Lung (tissue), 12 donors: ENCODE results near the gene VEGFA. TPM values are rescaled to one million over a fixed set of nuclear protein-coding genes. Genes with fewer than 3 reads are reported as not detected.

ENCODE experiments used
- ATAC-seq: fragments of 200-7000 bp; cut with Tn5 transposase; one replicate; pipeline ENCODE4 v1.9.1; 2020; ENCODE audit warnings: moderate number of reproducible peaks; ENCODE audit not compliant: insufficient read depth, low FRiP score
- DNase-seq, 3 donors: peaks; one replicate each; pipeline ENCODE4 v3.0.0-alpha.2; 2013 to 2017
- H3K27ac ChIP-seq, 2 donors: one replicate each; pipeline ENCODE4 v1.5.1; 2013; ENCODE audit warnings: mild to moderate bottlenecking in 2 of 2, moderate library complexity in 2 of 2, control low read depth in 1 of 2, inconsistent platforms in 1 of 2, low read depth in 1 of 2, low read length in 1 of 2
- H3K27me3 ChIP-seq, 3 donors: one replicate each; pipeline ENCODE4 v1.5.1; 2013; ENCODE audit warnings: low read length in 2 of 3; ENCODE audit not compliant: control insufficient read depth in 3 of 3, insufficient read depth in 3 of 3
- H3K36me3 ChIP-seq, 4 donors: one replicate each; pipeline ENCODE4 v1.5.1; 2013; ENCODE audit warnings: low read length in 4 of 4, mild to moderate bottlenecking in 1 of 4, moderate library complexity in 1 of 4; ENCODE audit not compliant: control insufficient read depth in 4 of 4, insufficient read depth in 4 of 4
- H3K4me1 ChIP-seq, 5 donors: one replicate each; pipeline ENCODE4 v1.5.1; 2013; ENCODE audit warnings: low read length in 5 of 5, mild to moderate bottlenecking in 2 of 5, moderate library complexity in 1 of 5; ENCODE audit not compliant: control insufficient read depth in 5 of 5, insufficient read depth in 5 of 5
- H3K4me3 ChIP-seq: one replicate; pipeline ENCODE4 v1.5.1; 2013; ENCODE audit warnings: mild to moderate bottlenecking, control low read depth, moderate library complexity
- H3K9ac ChIP-seq, 2 donors: one replicate each; pipeline ENCODE4 v1.5.1; 2013; ENCODE audit warnings: low read length in 2 of 2, control low read depth in 1 of 2; ENCODE audit not compliant: insufficient read depth in 1 of 2
- H3K9me3 ChIP-seq, 4 donors: one replicate each; pipeline ENCODE4 v1.5.1; 2013; ENCODE audit warnings: low read length in 3 of 4, mild to moderate bottlenecking in 1 of 4, moderate library complexity in 1 of 4; ENCODE audit not compliant: control insufficient read depth in 4 of 4, insufficient read depth in 3 of 4
- WGBS, 2 donors: extraction: QIAGEN DNeasy Blood & Tissue Kit; methylation state at CpG; one replicate each; pipeline ENCODE4 v1.1.7; 2013; 5-methylcytosine and 5-hydroxymethylcytosine counted together
- polyA plus RNA-seq, 2 donors: library from polyadenylated mRNA; stranded (reverse); fragments of 200-250 nt; gene quantifications; one replicate each; pipeline ENCODE4 v1.2.1, GENCODE V29; 2013
- total RNA-seq, 2 donors: library from RNA; depleted of rRNA in 1 of 2; stranded (reverse); fragments of >200 nt in 1 of 2; gene quantifications; one replicate each; pipeline ENCODE4 v1.2.1, GENCODE V29; 2014 to 2021
- TF ChIP-seq, protein P1 (sequence below): IDR thresholded peaks from 2 replicates; pipeline ENCODE4 v1.5.1; 2012; ENCODE audit warnings: mild to moderate bottlenecking; ENCODE audit errors: control extremely low read depth, extremely low read depth
- donor health status: control.
- donor health status: control.
- donor health status: Bipolar disorder and iron deficiency.
- donor health status: healthy.
- donor health status: DM: yes; HTN: yes; CAD: no.

The VEGFA gene
- total and polyA plus RNA-seq, 4 donors: 98.3 to 275 (median 140) TPM

DNA sequence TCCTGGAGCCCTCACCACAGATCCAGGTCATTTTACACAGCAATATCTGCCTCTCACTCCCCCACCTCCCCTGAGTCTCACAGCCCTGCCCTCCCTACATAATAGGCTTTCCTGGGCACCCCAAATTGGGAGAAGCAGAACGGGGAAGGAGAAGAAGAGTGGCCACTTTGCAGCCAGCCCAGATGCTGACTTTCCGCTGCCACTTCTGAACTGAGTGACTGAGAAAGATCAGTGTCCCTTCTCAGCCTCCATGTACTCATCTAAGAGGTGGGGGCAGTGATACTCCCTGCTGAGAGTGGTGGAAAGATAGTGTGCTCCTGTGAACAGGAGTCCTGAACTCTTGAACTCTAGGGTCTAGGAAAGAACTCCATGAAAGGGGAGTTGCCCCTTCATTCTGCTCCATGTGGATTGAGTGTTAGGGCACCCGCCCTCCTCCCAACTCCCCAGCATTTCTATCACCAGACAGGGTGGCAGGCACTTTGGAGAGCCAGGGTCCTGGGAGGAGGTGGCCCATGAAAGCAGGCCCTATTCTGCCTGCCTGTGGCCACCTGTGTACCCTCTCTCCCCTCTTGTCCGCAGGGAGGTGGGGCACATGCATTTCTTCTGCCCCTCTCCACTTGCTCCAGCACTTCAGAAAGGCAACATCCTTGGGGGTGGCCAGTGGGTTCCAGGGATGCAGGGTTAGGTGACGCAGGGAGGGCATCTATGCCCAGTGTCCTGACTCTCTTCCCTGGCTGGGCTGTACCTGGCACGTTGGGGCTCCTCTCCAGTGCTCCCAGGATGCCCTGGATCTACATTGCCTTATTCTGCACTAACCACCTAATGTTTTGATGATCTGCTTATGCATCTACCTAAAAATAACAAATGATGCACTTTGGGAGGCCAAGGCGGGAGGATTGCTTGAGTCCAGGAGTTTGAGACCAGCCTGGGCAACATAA is 44.1 kb upstream of the VEGFA start:
- H3K9ac ChIP-seq: no peak overlapping the region

DNA sequence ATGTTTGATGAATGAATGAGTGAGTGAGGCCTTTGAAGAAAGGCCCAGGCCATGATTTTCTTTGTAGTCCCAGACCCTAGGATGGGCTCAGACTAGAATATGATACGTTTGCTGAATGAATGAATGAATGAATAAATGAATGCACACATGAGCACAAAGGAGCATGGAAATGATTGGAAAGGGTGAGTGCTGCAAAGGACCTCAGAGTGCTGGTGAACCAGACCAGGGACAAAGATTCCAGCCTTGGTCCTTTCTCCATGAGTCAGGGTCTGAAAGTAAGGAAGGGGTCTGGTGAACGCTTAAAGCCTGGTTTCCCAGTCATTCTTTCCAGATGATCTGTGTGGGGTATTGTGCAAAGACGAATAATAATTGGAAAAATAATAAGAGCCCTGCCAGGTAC is 42.4 kb upstream of the VEGFA start:
- Histone ChIP-seq H3K36me3 (no peaks in the 10 kb centered on the region), H3K9me3 (no peaks in the 10 kb centered on the region), H3K4me1 (peaks cover 0 to 27% (median 13%) of the 10 kb centered on the region in 5 donors), H3K27ac (no peak overlapping the region), H3K4me3 (no peak overlapping the region), H3K27me3 (no peaks in the 10 kb centered on the region), H3K9ac (no peak overlapping the region)
- WGBS, 2 donors: 75 to 94% methylated on average over 3 of the region's 3 CpGs
- DNase-seq (peak in 1 of 3 donors; percentile 5), ATAC-seq (no peak)
- TF ChIP-seq, protein P1, sequence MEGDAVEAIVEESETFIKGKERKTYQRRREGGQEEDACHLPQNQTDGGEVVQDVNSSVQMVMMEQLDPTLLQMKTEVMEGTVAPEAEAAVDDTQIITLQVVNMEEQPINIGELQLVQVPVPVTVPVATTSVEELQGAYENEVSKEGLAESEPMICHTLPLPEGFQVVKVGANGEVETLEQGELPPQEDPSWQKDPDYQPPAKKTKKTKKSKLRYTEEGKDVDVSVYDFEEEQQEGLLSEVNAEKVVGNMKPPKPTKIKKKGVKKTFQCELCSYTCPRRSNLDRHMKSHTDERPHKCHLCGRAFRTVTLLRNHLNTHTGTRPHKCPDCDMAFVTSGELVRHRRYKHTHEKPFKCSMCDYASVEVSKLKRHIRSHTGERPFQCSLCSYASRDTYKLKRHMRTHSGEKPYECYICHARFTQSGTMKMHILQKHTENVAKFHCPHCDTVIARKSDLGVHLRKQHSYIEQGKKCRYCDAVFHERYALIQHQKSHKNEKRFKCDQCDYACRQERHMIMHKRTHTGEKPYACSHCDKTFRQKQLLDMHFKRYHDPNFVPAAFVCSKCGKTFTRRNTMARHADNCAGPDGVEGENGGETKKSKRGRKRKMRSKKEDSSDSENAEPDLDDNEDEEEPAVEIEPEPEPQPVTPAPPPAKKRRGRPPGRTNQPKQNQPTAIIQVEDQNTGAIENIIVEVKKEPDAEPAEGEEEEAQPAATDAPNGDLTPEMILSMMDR: no peak

More for the DNA sequence above, 44.1 kb upstream of the VEGFA start:
- peak overlapping the region in 1 of 2 donors; percentile 59 for H3K27ac ChIP-seq
- H3K4me3 ChIP-seq: no peak overlapping the region
- DNase-seq (no peak), ATAC-seq (no peak)
- TF ChIP-seq, protein P1: no peak
- H3K36me3 ChIP-seq: no peaks in the 10 kb centered on the region
- no peaks in the 10 kb centered on the region for H3K9me3 ChIP-seq
- peaks cover 0 to 33% (median 13%) of the 10 kb centered on the region in 5 donors for H3K4me1 ChIP-seq
- WGBS, 2 donors: 82 to 89% methylated on average over 7 of the region's 7 CpGs
- H3K27me3 ChIP-seq: no peaks in the 10 kb centered on the region

DNA sequence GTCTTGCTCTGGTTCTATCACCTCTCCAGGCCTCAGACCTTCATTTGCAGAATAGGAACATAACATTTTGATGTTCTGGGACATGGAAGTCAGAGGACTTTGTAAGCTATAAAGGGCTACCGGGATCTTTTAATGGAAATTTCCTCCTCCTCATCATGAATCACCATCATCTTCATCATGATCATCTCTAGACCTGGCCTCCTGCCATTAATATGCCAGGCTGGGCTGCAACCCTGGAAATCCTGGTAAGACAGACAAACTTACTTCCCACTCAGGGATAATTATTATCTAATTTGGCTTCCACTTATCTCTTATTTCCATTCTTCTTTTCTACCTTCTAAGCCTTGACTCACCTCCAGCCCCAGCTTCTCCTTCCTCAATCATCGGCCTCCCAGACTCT is 41.4 kb upstream of the VEGFA start:
- DNase-seq (peak in 1 of 3 donors; percentile 4), ATAC-seq (no peak)
- Histone ChIP-seq H3K27me3 (no peaks in the 10 kb centered on the region), H3K4me3 (no peak overlapping the region), H3K4me1 (peaks cover 0 to 22% (median 12%) of the 10 kb centered on the region in 5 donors), H3K9ac (no peak overlapping the region), H3K36me3 (no peaks in the 10 kb centered on the region), H3K9me3 (no peaks in the 10 kb centered on the region), H3K27ac (no peak overlapping the region)
- TF ChIP-seq, protein P1: no peak
- WGBS, 2 donors: 80 to 88% methylated on average over 2 of the region's 2 CpGs
